Measurements from ENCODE around the gene B3GLCT. TPM values are rescaled to one million over a fixed set of nuclear protein-coding genes. Genes with fewer than 3 reads are reported as not detected.
"Not testable (repeated sequence)": the region's sequence is repeated elsewhere in the genome, so short reads cannot be mapped to it uniquely, and the experiment has no call there.

Gene B3GLCT
- total RNA-seq, 2 donors from 2014 or later, result 18.2 to 40.2 TPM

- H3K4me1 ChIP-seq, result peaks cover 0 to 4% of the 10 kb centered on the region in 2 donors
- H3K27me3 ChIP-seq, result no peaks in the 10 kb centered on the region
- no peak for DNase-seq (ENCODE audit: low spot score)
Observed at GRCh38 chr13:31168166-31168565, 31.6 kb upstream of the B3GLCT start.

GRCh38 chr13:31168736-31169135 lies 31.0 kb upstream of the B3GLCT start:
- no peak overlapping the region for H3K27ac ChIP-seq
- TF ChIP-seq, protein P1, sequence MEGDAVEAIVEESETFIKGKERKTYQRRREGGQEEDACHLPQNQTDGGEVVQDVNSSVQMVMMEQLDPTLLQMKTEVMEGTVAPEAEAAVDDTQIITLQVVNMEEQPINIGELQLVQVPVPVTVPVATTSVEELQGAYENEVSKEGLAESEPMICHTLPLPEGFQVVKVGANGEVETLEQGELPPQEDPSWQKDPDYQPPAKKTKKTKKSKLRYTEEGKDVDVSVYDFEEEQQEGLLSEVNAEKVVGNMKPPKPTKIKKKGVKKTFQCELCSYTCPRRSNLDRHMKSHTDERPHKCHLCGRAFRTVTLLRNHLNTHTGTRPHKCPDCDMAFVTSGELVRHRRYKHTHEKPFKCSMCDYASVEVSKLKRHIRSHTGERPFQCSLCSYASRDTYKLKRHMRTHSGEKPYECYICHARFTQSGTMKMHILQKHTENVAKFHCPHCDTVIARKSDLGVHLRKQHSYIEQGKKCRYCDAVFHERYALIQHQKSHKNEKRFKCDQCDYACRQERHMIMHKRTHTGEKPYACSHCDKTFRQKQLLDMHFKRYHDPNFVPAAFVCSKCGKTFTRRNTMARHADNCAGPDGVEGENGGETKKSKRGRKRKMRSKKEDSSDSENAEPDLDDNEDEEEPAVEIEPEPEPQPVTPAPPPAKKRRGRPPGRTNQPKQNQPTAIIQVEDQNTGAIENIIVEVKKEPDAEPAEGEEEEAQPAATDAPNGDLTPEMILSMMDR (IDR thresholded peaks at IDR 0.05), result no peak
- H3K4me1 ChIP-seq, result no peaks in the 10 kb centered on the region
- H3K27me3 ChIP-seq, result no peaks in the 10 kb centered on the region
- H3K9me3 ChIP-seq, result no peaks in the 10 kb centered on the region
- no peaks in the 10 kb centered on the region for H3K36me3 ChIP-seq
- DNase-seq (ENCODE audit: low spot score), result no peak
- H3K4me3 ChIP-seq, result no peak overlapping the region

More at GRCh38 chr13:31168166-31168565, 31.6 kb upstream of the B3GLCT start:
- Histone ChIP-seq H3K9me3 (no peaks in the 10 kb centered on the region), H3K27ac (no peak overlapping the region), H3K36me3 (no peaks in the 10 kb centered on the region), H3K4me3 (no peak overlapping the region)
- TF ChIP-seq, protein P1 (IDR thresholded peaks at IDR 0.05), result no peak

GRCh38 chr13:31172001-31172400 lies 27.8 kb upstream of the B3GLCT start:
- Histone ChIP-seq H3K4me1 (no peaks in the 10 kb centered on the region), H3K27me3 (no peaks in the 10 kb centered on the region), H3K36me3 (no peaks in the 10 kb centered on the region), H3K4me3 (no peak overlapping the region), H3K9me3 (no peaks in the 10 kb centered on the region), H3K27ac (no peak overlapping the region)
- TF ChIP-seq, protein P1 (IDR thresholded peaks at IDR 0.05), result no peak
- no peak for DNase-seq (ENCODE audit: low spot score)

DNA sequence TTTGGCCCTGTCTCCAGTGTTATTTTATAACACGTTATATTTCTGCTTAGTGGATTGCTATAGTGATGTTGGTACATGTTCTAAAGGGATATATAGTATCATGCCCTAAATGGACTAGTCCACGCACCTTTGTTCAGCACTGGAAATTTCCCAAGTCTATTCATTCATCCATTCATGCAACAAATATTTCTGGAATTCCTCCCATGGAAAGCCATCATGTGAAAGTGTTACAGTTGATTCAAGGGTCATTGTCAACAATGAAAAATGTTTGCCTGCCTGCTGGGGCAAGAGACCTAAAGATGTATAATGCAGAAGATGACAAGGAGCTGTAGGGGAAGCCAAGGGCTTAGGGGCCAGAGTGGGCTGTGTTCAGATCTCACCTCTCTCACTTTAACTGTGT lies 27.2 kb upstream of the B3GLCT start:
- H3K9me3 ChIP-seq, result no peaks in the 10 kb centered on the region
- H3K36me3 ChIP-seq, result no peaks in the 10 kb centered on the region
- no peak for DNase-seq (ENCODE audit: low spot score)
- no peaks in the 10 kb centered on the region for H3K27me3 ChIP-seq
- no peak overlapping the region for H3K27ac ChIP-seq
- H3K4me3 ChIP-seq, result no peak overlapping the region
- H3K4me1 ChIP-seq, result no peaks in the 10 kb centered on the region
- TF ChIP-seq, protein P1 (IDR thresholded peaks at IDR 0.05), result no peak

GRCh38 chr13:31174018-31174417 lies 25.8 kb upstream of the B3GLCT start:
- no peak overlapping the region for H3K4me3 ChIP-seq
- DNase-seq (ENCODE audit: low spot score), result no peak
- no peaks in the 10 kb centered on the region for H3K9me3 ChIP-seq
- no peak overlapping the region for H3K27ac ChIP-seq
- H3K36me3 ChIP-seq, result no peaks in the 10 kb centered on the region
- H3K27me3 ChIP-seq, result no peaks in the 10 kb centered on the region
- no peaks in the 10 kb centered on the region for H3K4me1 ChIP-seq
- TF ChIP-seq, protein P1 (IDR thresholded peaks at IDR 0.05), result peak in 1 of 2 donors; percentile 43

GRCh38 chr13:31175847-31176532 lies 23.8 kb upstream of the B3GLCT start:
- TF ChIP-seq, protein P1 (IDR thresholded peaks at IDR 0.05), result no peak
- no peaks in the 10 kb centered on the region for H3K36me3 ChIP-seq
- no peaks in the 10 kb centered on the region for H3K27me3 ChIP-seq
- H3K4me3 ChIP-seq, result no peak overlapping the region
- H3K27ac ChIP-seq, result no peak overlapping the region
- H3K9me3 ChIP-seq, result no peaks in the 10 kb centered on the region
- DNase-seq (ENCODE audit: low spot score), result no peak
- no peaks in the 10 kb centered on the region for H3K4me1 ChIP-seq

GRCh38 chr13:31177813-31178495 lies 21.8 kb upstream of the B3GLCT start:
- not testable (repeated sequence) for H3K4me1 ChIP-seq; DNase-seq (ENCODE audit: low spot score)

More at GRCh38 chr13:31177813-31178495, 21.8 kb upstream of the B3GLCT start:
- H3K9me3 ChIP-seq, H3K27ac ChIP-seq, H3K36me3 ChIP-seq, H3K27me3 ChIP-seq, H3K4me3 ChIP-seq: not testable (repeated sequence)

Data from right atrium auricular region (tissue), 2 donors.